MM.1S (cell line): ENCODE measurements around the gene FGFRL1.
"Not testable (repeated sequence)": the region's sequence is repeated elsewhere in the genome, so short reads cannot be mapped to it uniquely, and the experiment has no call there.

Source experiments
- DNase-seq: peaks from one replicate; pipeline ENCODE4 v3.0.0-alpha.2; 2015
- H2AFZ ChIP-seq: fragments of 300-600 bp; sonication (generic); 2 replicates; pipeline ENCODE4 v1.6.0; 2016; ENCODE audit warnings: antibody characterized with exemption, low read length
- H3F3A ChIP-seq: fragments of 300-600 bp; sonication (generic); 2 replicates; pipeline ENCODE4 v1.6.1; 2016; ENCODE audit warnings: mild to moderate bottlenecking, antibody characterized with exemption, low read length, moderate library complexity, mixed read lengths; ENCODE audit not compliant: insufficient read depth
- H3K27ac ChIP-seq: fragments of 300-600 bp; sonication (generic); 2 replicates; pipeline ENCODE4 v1.5.1; 2016; ENCODE audit warnings: mild to moderate bottlenecking, low read length
- H3K27me3 ChIP-seq: fragments of 300-600 bp; sonication (generic); replicated peaks from 2 replicates; pipeline ENCODE4 v1.6.0; 2016; ENCODE audit warnings: low read length; ENCODE audit not compliant: insufficient read depth
- H3K36me3 ChIP-seq: fragments of 300-600 bp; sonication (generic); replicated peaks from 2 replicates; pipeline ENCODE4 v1.6.1; 2016; ENCODE audit warnings: mild to moderate bottlenecking, low read length, mixed read lengths; ENCODE audit not compliant: insufficient read depth
- H3K4me1 ChIP-seq: fragments of 300-600 bp; sonication (generic); 2 replicates; pipeline ENCODE4 v1.6.1; 2016; ENCODE audit warnings: low read length, mixed read lengths
- H3K4me2 ChIP-seq: fragments of 300-600 bp; sonication (generic); 2 replicates; pipeline ENCODE4 v1.6.0; 2016; ENCODE audit warnings: low read depth, low read length
- H3K4me3 ChIP-seq: fragments of 300-600 bp; sonication (generic); 2 replicates; pipeline ENCODE4 v1.5.1; 2016; ENCODE audit warnings: low read length, mixed read lengths
- H3K79me2 ChIP-seq: fragments of 300-600 bp; sonication (generic); 2 replicates; pipeline ENCODE4 v1.6.1; 2016; ENCODE audit warnings: mixed run types, low read length, mixed read lengths
- H3K9ac ChIP-seq: fragments of 300-600 bp; sonication (generic); 2 replicates; pipeline ENCODE4 v1.6.1; 2016; ENCODE audit warnings: low read length, mixed read lengths
- H3K9me2 ChIP-seq: fragments of 300-600 bp; sonication (generic); replicated peaks from 2 replicates; pipeline ENCODE4 v1.6.1; 2016; ENCODE audit warnings: mild to moderate bottlenecking, low read length, mixed read lengths; ENCODE audit not compliant: insufficient read depth
- H3K9me3 ChIP-seq: fragments of 300-600 bp; sonication (generic); replicated peaks from 2 replicates; pipeline ENCODE4 v1.6.1; 2016; ENCODE audit warnings: mild to moderate bottlenecking, low read length, mixed read lengths; ENCODE audit not compliant: insufficient read depth
- H4K20me1 ChIP-seq: fragments of 300-600 bp; sonication (generic); 2 replicates; pipeline ENCODE4 v1.6.1; 2016; ENCODE audit warnings: mild to moderate bottlenecking, low read length, moderate library complexity, mixed read lengths; ENCODE audit not compliant: insufficient read depth
- CTCF ChIP-seq: fragments of 300-600 bp; sonication (generic); IDR thresholded peaks from 2 replicates; pipeline ENCODE4 v1.5.1; 2016; ENCODE audit warnings: antibody characterized with exemption, low read length, mixed read lengths
- EZH2 ChIP-seq: fragments of 300-600 bp; sonication (generic); optimal IDR thresholded peaks from 2 replicates; pipeline ENCODE3; 2017; ENCODE audit warnings: low read depth, mild to moderate bottlenecking, antibody characterized with exemption, low read length, mixed read lengths
- EZH2phosphoT487 ChIP-seq: fragments of 300-600 bp; sonication (generic); IDR thresholded peaks from 2 replicates; pipeline ENCODE4 v1.6.1; 2018; ENCODE audit warnings: antibody characterized with exemption, low read length

FGFRL1 gene

GRCh38 chr4:974668-975067, 36.8 kb upstream of the FGFRL1 start:
- Histone ChIP-seq H3K9me2 (no peaks in the 10 kb centered on the region), H3K27ac (no peak overlapping the region), H3K9me3 (no peaks in the 10 kb centered on the region), H3K4me2 (no peak overlapping the region), H2AFZ (no peak overlapping the region), H3K4me3 (no peak overlapping the region), H3K36me3 (no peaks in the 10 kb centered on the region), H3K9ac (no peak overlapping the region), H4K20me1 (no peaks in the 10 kb centered on the region), H3K4me1 (no peaks in the 10 kb centered on the region), H3F3A (no peaks in the 10 kb centered on the region), H3K79me2 (no peaks in the 10 kb centered on the region), H3K27me3 (no peaks in the 10 kb centered on the region)
- TF ChIP-seq EZH2phosphoT487 (no peak), EZH2 (no peak), CTCF (no peak)
- DNase-seq: no peak

GRCh38 chr4:976016-976415, 35.4 kb upstream of the FGFRL1 start:
- not testable (repeated sequence) for H3K9me2 ChIP-seq, H3F3A ChIP-seq, H3K27me3 ChIP-seq, H3K9me3 ChIP-seq, H3K9ac ChIP-seq, H2AFZ ChIP-seq, H3K4me2 ChIP-seq, H3K4me1 ChIP-seq, H3K36me3 ChIP-seq, H3K27ac ChIP-seq, DNase-seq, H3K4me3 ChIP-seq, H4K20me1 ChIP-seq, H3K79me2 ChIP-seq

DNA sequence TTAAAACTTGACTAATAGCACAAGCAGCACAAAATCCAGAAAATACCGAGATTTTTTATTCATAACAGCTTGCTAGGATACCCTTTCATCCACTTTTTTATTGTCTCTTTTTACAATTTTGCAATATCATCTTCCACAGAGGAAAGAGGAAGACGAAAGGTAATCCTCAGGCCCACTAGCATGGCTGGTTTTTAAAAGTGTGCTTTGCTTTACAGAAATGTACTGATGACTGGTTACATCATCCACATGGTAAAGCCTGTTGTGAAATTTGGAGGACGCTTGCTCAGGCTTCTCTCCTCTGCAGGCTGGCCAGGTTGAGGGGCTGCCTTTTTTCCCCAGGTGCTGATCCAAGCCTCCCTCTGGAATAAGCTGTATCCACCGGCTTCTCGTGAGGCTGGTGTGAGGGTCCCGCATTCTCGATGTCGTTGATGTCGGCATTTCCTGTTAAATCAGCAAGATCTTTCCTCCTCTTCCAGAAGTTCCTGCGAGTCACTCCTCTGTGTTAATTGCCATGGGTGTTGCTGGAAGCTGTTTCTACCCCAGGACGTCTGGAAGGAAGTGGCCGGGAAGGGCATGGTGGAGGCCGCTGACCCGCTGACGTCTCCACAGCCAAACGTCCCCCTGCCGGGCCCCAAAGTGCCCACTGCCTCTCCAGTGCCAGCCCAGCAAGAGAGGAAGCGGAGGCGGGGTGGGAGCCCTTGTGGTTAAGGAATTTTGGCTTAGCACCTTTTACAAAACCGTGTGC, 32.3 kb upstream of the FGFRL1 start:
- TF ChIP-seq EZH2phosphoT487 (no peak), CTCF (no peak), EZH2 (no peak)
- DNase-seq: no peak
- Histone ChIP-seq H3K4me2 (no peak overlapping the region), H3K4me1 (no peaks in the 10 kb centered on the region), H3F3A (no peaks in the 10 kb centered on the region), H3K9me2 (no peaks in the 10 kb centered on the region), H3K9me3 (no peaks in the 10 kb centered on the region), H3K27me3 (no peaks in the 10 kb centered on the region), H4K20me1 (no peaks in the 10 kb centered on the region), H3K9ac (no peak overlapping the region), H2AFZ (no peak overlapping the region), H3K36me3 (no peaks in the 10 kb centered on the region), H3K27ac (no peak overlapping the region), H3K4me3 (no peak overlapping the region), H3K79me2 (no peaks in the 10 kb centered on the region)

DNA sequence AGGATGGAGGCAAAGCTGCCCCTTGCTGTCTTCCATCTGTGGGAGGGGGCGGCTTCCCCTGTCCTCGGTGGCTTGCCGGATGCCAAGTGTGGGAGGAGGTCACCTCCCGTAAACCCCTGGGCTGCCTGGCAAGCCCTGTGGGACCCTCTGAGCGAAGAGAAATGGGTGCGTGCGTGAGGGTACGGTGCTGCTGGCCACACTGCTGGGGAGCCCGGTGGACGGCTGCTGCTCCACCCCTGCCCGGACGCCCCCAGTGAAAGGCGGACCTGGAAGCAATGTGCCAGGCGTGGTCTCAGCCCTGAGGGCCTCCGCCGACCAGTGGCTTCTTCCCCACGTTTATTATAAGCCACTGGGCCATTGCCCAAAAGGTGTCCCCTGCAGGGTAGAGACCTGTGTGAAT, 29.1 kb upstream of the FGFRL1 start:
- no peaks in the 10 kb centered on the region for H3K9me2 ChIP-seq
- no peaks in the 10 kb centered on the region for H3F3A ChIP-seq
- H3K27me3 ChIP-seq: no peaks in the 10 kb centered on the region
- H3K9me3 ChIP-seq: no peaks in the 10 kb centered on the region
- no peak overlapping the region for H3K4me3 ChIP-seq
- no peak overlapping the region for H3K27ac ChIP-seq
- no peak for TF ChIP-seq CTCF
- TF ChIP-seq EZH2phosphoT487: no peak
- no peak for TF ChIP-seq EZH2
- H3K79me2 ChIP-seq: no peaks in the 10 kb centered on the region
- no peak overlapping the region for H3K9ac ChIP-seq
- H2AFZ ChIP-seq: no peak overlapping the region
- no peaks in the 10 kb centered on the region for H3K36me3 ChIP-seq
- no peak for DNase-seq
- no peaks in the 10 kb centered on the region for H4K20me1 ChIP-seq
- no peak overlapping the region for H3K4me2 ChIP-seq
- no peaks in the 10 kb centered on the region for H3K4me1 ChIP-seq
